DND-41 (cell line): Measurements from ENCODE around the gene DCAF5.

Source experiments
- CTCF ChIP-seq: IDR thresholded peaks from 2 replicates; pipeline ENCODE4 v1.5.1; 2012; ENCODE audit warnings: borderline replicate concordance, low read length, moderate library complexity, mild to moderate bottlenecking; ENCODE audit not compliant: poor library complexity, severe bottlenecking; ENCODE audit errors: extremely low read depth
- EZH2 ChIP-seq: IDR thresholded peaks from 3 replicates; pipeline ENCODE4 v1.6.1; 2012; ENCODE audit warnings: borderline replicate concordance, low read depth, mild to moderate bottlenecking, moderate library complexity, low read length, inconsistent platforms; ENCODE audit not compliant: severe bottlenecking

- TF ChIP-seq CTCF = no peak
- no peak for TF ChIP-seq EZH2
Observed at GRCh38 chr14:69193721-69194120, 40.8 kb upstream of the DCAF5 start.
